BLaER1 (cell line): ENCODE data around the gene ANKRD12.

Experiments
- H3K27ac ChIP-seq: shearing (Covaris generic); formaldehyde crosslinking; 2 replicates; pipeline ENCODE4 v1.8.1; 2022
- H3K27me3 ChIP-seq: shearing (Covaris generic); formaldehyde crosslinking; 2 replicates; pipeline ENCODE4 v1.8.1; 2022
- H3K36me3 ChIP-seq: shearing (Covaris generic); formaldehyde crosslinking; 2 replicates; pipeline ENCODE4 v1.8.1; 2022
- H3K4me1 ChIP-seq: shearing (Covaris generic); formaldehyde crosslinking; 2 replicates; pipeline ENCODE4 v1.8.1; 2022
- H3K4me2 ChIP-seq: shearing (Covaris generic); formaldehyde crosslinking; 2 replicates; pipeline ENCODE4 v1.8.1; 2022
- H3K4me3 ChIP-seq: shearing (Covaris generic); formaldehyde crosslinking; 2 replicates; pipeline ENCODE4 v1.8.1; 2022
- H3K9ac ChIP-seq: shearing (Covaris generic); formaldehyde crosslinking; 2 replicates; pipeline ENCODE4 v1.8.1; 2022
- H3K9me3 ChIP-seq: shearing (Covaris generic); formaldehyde crosslinking; 2 replicates; pipeline ENCODE4 v1.8.1; 2022
- H4K20me1 ChIP-seq: shearing (Covaris generic); formaldehyde crosslinking; 2 replicates; pipeline ENCODE4 v1.8.1; 2022
- Cebpa-rat ChIP-seq: shearing (Covaris generic); IDR thresholded peaks from 2 replicates; pipeline ENCODE4 v1.8.1; 2022

ANKRD12 gene

GRCh38 chr18:9105420-9105819 is 31.2 kb upstream of the ANKRD12 start:
- TF ChIP-seq Cebpa-rat, result no peak
- Histone ChIP-seq H3K9me3 (no peaks in the 10 kb centered on the region), H4K20me1 (peaks cover 74% of the 10 kb centered on the region), H3K9ac (0 out of 2 replicates have a peak overlapping the region, but pooled peaks have one; percentile 95), H3K4me3 (peak overlapping the region; percentile 76; the same call in 1 of the 2 replicates), H3K27me3 (no peaks in the 10 kb centered on the region), H3K4me1 (peaks cover 47% of the 10 kb centered on the region), H3K27ac (no peak overlapping the region), H3K4me2 (peak overlapping the region; percentile 97), H3K36me3 (peaks cover 28% of the 10 kb centered on the region; the same call in 1 of the 2 replicates)

GRCh38 chr18:9106094-9106493 is 30.5 kb upstream of the ANKRD12 start:
- Histone ChIP-seq H3K36me3 (peaks cover 35% of the 10 kb centered on the region), H3K27ac (no peak overlapping the region), H3K9me3 (no peaks in the 10 kb centered on the region), H3K4me3 (no peak overlapping the region), H3K27me3 (no peaks in the 10 kb centered on the region), H3K4me1 (peaks cover 47% of the 10 kb centered on the region), H3K9ac (peak overlapping the region; percentile 13; the same call in 1 of the 2 replicates), H4K20me1 (peaks cover 81% of the 10 kb centered on the region), H3K4me2 (peak overlapping the region; percentile 97)
- no peak for TF ChIP-seq Cebpa-rat

GRCh38 chr18:9106800-9107584 is 29.6 kb upstream of the ANKRD12 start:
- H3K4me2 ChIP-seq, result peak overlapping the region; percentile 97
- no peak for TF ChIP-seq Cebpa-rat
- no peak overlapping the region for H3K27ac ChIP-seq
- H3K4me3 ChIP-seq, result no peak overlapping the region
- no peaks in the 10 kb centered on the region for H3K9me3 ChIP-seq
- no peaks in the 10 kb centered on the region for H3K27me3 ChIP-seq
- H3K36me3 ChIP-seq, result peaks cover 44% of the 10 kb centered on the region
- H3K9ac ChIP-seq, result no peak overlapping the region
- H3K4me1 ChIP-seq, result peaks cover 42% of the 10 kb centered on the region
- peaks cover 90% of the 10 kb centered on the region for H4K20me1 ChIP-seq

- no peak overlapping the region for H3K27ac ChIP-seq
- H4K20me1 ChIP-seq, result peaks cover 100% of the 10 kb centered on the region
- H3K4me3 ChIP-seq, result no peak overlapping the region
- no peak overlapping the region for H3K4me2 ChIP-seq
- no peaks in the 10 kb centered on the region for H3K9me3 ChIP-seq
- TF ChIP-seq Cebpa-rat, result no peak
- peaks cover 38% of the 10 kb centered on the region for H3K4me1 ChIP-seq
- peaks cover 57% of the 10 kb centered on the region for H3K36me3 ChIP-seq
- no peak overlapping the region for H3K9ac ChIP-seq
- H3K27me3 ChIP-seq, result no peaks in the 10 kb centered on the region
Measured at GRCh38 chr18:9108911-9109310, 27.7 kb upstream of the ANKRD12 start.

- H3K36me3 ChIP-seq, result peaks cover 57% of the 10 kb centered on the region
Measured at GRCh38 chr18:9109523-9109922, 27.1 kb upstream of the ANKRD12 start.

GRCh38 chr18:9113468-9114149 is 23.0 kb upstream of the ANKRD12 start:
- peaks cover 100% of the 10 kb centered on the region for H4K20me1 ChIP-seq
- peak overlapping the region; percentile 13; the same call in 1 of the 2 replicates for H3K4me2 ChIP-seq
- peaks cover 32% of the 10 kb centered on the region for H3K4me1 ChIP-seq
- H3K36me3 ChIP-seq, result peaks cover 52% of the 10 kb centered on the region
- H3K9ac ChIP-seq, result no peak overlapping the region
- no peak overlapping the region for H3K4me3 ChIP-seq
- no peak for TF ChIP-seq Cebpa-rat
- H3K27ac ChIP-seq, result no peak overlapping the region
- H3K27me3 ChIP-seq, result no peaks in the 10 kb centered on the region
- no peaks in the 10 kb centered on the region for H3K9me3 ChIP-seq

More at GRCh38 chr18:9109523-9109922, 27.1 kb upstream of the ANKRD12 start:
- H3K4me2 ChIP-seq, result no peak overlapping the region
- H4K20me1 ChIP-seq, result peaks cover 100% of the 10 kb centered on the region
- H3K9me3 ChIP-seq, result no peaks in the 10 kb centered on the region
- no peak overlapping the region for H3K4me3 ChIP-seq
- no peak overlapping the region for H3K9ac ChIP-seq
- no peak for TF ChIP-seq Cebpa-rat
- H3K27ac ChIP-seq, result no peak overlapping the region
- no peaks in the 10 kb centered on the region for H3K27me3 ChIP-seq
- H3K4me1 ChIP-seq, result peaks cover 32% of the 10 kb centered on the region

GRCh38 chr18:9115984-9116383 is 20.6 kb upstream of the ANKRD12 start:
- Histone ChIP-seq H3K27ac (no peak overlapping the region), H3K36me3 (peaks cover 50% of the 10 kb centered on the region), H3K9ac (no peak overlapping the region), H3K27me3 (no peaks in the 10 kb centered on the region), H3K9me3 (no peaks in the 10 kb centered on the region), H4K20me1 (peaks cover 94% of the 10 kb centered on the region), H3K4me2 (no peak overlapping the region), H3K4me1 (peaks cover 33% of the 10 kb centered on the region), H3K4me3 (no peak overlapping the region)
- no peak for TF ChIP-seq Cebpa-rat

GRCh38 chr18:9117980-9118841 is 18.4 kb upstream of the ANKRD12 start:
- Histone ChIP-seq H3K9me3 (no peaks in the 10 kb centered on the region), H3K36me3 (peaks cover 56% of the 10 kb centered on the region), H3K9ac (no peak overlapping the region), H4K20me1 (peaks cover 92% of the 10 kb centered on the region), H3K4me3 (no peak overlapping the region), H3K27ac (no peak overlapping the region), H3K27me3 (no peaks in the 10 kb centered on the region), H3K4me2 (peak overlapping the region; percentile 48), H3K4me1 (peaks cover 33% of the 10 kb centered on the region)
- TF ChIP-seq Cebpa-rat, result no peak

- H3K9ac ChIP-seq, result no peak overlapping the region
- peaks cover 29% of the 10 kb centered on the region for H3K4me1 ChIP-seq
Measured at GRCh38 chr18:9120796-9121195, 15.8 kb upstream of the ANKRD12 start.

More at GRCh38 chr18:9120796-9121195, 15.8 kb upstream of the ANKRD12 start:
- no peak overlapping the region for H3K4me3 ChIP-seq
- peaks cover 77% of the 10 kb centered on the region for H4K20me1 ChIP-seq
- H3K9me3 ChIP-seq, result no peaks in the 10 kb centered on the region
- H3K4me2 ChIP-seq, result no peak overlapping the region
- H3K27me3 ChIP-seq, result no peaks in the 10 kb centered on the region
- H3K27ac ChIP-seq, result no peak overlapping the region
- H3K36me3 ChIP-seq, result peaks cover 66% of the 10 kb centered on the region
- TF ChIP-seq Cebpa-rat, result no peak
